HG02798 (cell line): ENCODE data around the gene PCDHA4.

ENCODE experiments used
- ATAC-seq: cut with Tn5 transposase; IDR thresholded peaks from one replicate; pipeline ENCODE4 v1.9.1; 2021; ENCODE audit warnings: mild to moderate bottlenecking; ENCODE audit not compliant: unreplicated experiment, poor library complexity

Gene PCDHA4

GRCh38 chr5:140855772-140856674 is 49.2 kb downstream of the PCDHA4 start, which contains the start of gene PCDHA10:
Gene PCDHA10, plus strand, starts transcription at chr5:140855897. Its CDS starts 152 bp downstream, at chr5:140856049.
- ATAC-seq = no peak

DNA sequence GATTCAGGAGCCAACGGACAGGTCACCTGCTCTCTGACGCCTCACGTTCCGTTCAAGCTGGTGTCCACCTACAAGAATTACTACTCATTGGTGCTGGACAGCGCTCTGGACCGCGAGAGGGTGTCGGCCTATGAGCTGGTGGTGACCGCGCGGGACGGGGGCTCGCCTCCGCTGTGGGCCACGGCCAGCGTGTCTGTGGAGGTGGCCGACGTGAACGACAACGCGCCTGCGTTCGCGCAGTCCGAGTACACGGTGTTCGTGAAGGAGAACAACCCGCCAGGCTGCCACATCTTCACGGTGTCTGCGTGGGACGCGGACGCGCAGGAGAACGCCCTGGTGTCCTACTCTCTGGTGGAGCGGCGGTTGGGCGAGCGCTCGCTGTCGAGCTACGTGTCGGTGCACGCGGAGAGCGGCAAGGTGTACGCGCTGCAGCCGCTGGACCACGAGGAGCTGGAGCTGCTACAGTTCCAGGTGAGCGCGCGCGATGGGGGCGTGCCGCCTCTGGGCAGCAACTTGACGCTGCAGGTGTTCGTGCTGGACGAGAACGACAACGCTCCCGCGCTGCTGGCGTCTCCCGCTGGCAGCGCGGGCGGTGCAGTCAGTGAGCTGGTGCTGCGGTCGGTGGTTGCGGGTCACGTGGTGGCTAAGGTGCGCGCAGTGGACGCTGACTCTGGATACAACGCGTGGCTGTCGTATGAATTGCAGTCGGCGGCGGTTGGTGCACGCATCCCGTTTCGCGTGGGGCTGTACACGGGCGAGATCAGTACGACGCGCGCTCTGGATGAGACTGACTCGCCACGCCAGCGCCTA is 50.5 kb downstream of the PCDHA4 start:
- ATAC-seq = no peak

GRCh38 chr5:140857987-140858240 is 51.0 kb downstream of the PCDHA4 start:
- no peak for ATAC-seq

GRCh38 chr5:140862441-140863295 is 55.8 kb downstream of the PCDHA4 start:
- ATAC-seq = no peak
